GM03348 (cell line): ENCODE measurements around the gene CAMK1D.

Experiments used
- DNase-seq: peaks from one replicate; pipeline ENCODE4 v3.0.0; 2012; ENCODE audit warnings: low spot score

Gene CAMK1D

GRCh38 chr10:12499076-12499986, 150.0 kb downstream of the CAMK1D start:
- no peak for DNase-seq

DNA sequence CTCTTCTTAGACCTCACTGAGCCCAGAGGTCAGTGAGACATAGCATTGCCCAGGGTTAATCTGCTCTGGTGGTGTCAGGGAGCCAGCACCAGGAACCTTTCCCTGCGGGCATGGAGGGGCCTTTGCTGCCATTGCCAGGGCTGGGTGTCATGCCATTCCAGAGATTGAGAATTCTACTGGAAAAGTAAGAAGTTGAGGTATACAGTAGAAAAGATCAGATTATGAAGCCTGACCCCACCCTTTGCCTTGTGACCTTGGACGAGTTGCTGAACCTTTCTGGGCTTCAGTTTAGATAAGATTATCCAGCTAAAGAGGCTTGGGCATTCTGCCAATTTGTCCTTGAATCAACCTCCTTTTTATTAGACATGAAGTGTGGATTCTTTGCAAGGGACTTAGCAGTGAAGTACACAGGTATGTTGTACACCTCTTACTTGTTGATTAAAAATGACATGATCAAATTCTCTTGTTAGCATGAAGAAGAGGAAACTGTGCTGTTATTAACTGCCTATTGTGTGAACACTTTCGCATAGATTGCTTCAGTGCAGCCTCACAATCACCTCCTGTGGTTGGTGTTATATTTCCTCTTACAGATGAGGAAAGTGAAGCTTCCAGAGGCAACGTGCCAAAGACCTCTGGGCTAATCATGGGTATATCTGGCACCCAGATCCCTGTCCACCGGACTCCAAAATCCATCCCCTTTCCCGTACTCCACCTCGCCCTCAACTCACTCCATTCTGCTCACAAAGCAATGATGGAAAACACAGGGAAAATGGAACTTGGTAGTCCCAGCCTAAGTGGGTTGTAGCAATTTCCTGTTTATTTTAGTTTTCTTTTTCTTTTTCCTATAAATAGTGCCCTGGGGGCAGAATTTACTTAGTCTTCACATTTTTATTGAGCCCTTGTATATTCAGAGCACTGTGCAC, 151.3 kb downstream of the CAMK1D start:
- no peak for DNase-seq

- DNase-seq: no peak
Measured at GRCh38 chr10:12501324-12501723, 152.0 kb downstream of the CAMK1D start.

DNA sequence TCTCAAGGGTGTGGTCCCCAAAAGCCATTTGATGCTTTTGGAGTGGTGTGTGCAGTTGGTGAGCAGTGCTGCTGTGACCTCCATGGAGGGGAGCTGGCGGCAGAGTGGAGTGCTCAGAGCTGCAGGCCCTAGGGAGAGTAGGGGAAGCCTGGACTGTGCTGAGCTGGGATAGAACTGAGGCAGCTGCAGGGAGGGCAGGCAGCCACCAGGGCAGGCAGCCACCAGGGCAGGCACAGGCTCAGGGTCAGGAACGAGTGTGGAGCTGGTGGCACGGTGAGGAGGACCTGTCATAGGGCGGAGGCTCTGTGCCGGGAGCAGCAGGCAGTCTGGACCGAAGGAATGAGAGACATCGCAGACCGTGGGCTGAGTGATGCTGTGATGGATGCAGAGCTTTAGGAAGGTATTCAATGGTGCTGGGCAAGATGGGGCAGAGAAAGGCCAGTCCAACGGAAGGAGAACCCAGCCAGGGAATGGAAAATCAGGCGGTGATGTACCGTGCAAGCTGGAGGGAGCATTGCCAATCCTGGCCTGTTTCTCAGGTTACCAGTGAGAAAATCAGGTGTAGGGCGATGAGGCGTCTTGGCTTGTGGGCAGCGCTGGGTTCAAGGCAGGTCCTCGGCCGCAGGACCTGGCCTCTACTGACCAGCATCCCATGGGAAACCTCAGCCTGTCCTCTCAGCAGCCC, 152.6 kb downstream of the CAMK1D start:
- DNase-seq: no peak

GRCh38 chr10:12502526-12503274, 153.4 kb downstream of the CAMK1D start:
- no peak for DNase-seq

DNA sequence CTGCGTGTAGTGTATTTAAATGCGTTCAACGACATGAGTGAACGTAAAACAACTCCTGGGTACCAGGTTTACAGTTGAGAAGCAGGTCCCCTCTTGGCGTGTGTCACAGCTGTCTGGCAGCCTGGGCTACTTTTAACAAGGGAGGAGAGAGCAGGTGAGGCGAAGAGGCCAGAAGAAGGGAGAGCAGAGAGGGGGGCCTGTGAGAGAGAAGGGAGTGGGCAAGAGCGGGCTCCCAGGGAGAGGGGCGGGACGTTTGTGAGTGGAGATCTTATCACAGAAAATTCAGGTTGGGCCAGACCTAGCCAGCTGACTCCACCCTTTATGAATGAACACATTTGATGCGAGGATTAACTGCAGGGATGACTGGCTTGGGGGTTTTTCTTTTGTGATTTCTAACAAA, 154.0 kb downstream of the CAMK1D start:
- no peak for DNase-seq

- DNase-seq: no peak
Measured at GRCh38 chr10:12504176-12504575, 154.8 kb downstream of the CAMK1D start.

DNA sequence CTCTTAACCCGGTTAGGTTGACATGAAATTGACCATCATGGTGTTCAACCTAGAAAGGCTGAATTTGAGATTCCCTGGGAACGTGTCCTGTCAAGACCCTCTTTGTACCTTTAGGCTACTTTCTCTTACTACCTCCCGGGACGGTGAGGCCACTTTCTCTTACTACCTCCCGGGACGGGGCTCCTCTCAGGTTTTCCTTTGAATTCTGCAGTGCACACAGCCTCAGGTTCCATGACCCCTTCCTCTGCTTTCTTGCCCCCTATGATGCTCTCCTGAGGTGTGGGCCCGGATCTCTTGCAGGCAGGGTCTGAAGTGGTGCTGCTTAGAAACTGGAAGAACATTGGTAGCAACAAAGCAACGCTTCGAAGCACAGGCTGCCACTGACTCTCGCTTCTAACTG, 155.3 kb downstream of the CAMK1D start:
- no peak for DNase-seq

DNA sequence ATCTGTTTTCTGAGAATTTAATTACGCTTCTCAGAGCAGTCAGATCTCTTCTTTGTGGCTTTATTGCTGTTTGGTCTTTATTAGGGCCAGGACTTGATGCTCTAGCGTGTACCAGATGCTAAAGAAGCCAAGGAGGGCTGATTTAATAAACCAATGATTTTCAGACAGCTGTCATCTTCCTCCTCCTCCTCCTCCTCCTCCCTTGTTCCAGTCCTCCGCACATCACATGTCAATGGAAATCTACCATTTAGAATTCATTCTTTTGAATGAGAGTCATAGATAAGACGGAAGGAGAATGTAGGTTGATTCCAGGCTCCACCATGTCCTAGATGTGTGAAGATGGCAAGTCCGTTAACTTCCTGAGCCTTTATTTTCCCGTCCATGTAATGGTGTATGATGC, 156.3 kb downstream of the CAMK1D start:
- DNase-seq: no peak

DNA sequence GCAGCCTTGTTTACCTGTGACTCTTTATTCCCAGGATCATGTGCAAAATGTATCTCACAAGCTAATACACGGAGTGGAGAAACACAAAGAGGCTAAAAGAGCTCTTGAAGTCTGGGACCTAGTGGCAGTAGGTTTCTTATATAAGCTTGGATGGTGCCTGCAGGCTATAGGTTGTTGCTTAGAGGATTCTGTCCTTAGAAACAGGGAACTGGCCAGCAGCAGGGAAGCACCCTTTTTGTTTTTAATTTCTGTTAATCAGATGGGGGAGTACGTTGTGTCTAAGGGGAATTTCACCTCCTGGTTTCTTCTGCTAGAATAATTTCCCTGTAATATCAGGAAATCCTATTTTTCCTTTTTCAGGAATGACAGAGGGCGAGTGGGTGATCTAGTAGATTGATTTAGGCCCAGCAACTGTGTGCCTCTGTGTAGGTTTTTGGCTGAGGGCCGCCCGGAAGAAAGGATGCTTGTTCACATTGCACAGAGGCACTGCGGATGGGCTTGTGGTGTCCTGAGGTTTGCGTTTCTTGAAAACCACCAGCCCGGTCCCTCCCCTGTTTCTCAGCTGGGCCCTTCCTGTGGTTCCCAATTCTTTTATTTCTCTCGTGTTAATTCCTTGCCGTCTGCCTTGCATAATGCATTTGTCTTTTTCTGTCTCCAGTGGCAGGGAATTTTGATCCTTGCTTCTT, 158.0 kb downstream of the CAMK1D start:
- no peak for DNase-seq

DNA sequence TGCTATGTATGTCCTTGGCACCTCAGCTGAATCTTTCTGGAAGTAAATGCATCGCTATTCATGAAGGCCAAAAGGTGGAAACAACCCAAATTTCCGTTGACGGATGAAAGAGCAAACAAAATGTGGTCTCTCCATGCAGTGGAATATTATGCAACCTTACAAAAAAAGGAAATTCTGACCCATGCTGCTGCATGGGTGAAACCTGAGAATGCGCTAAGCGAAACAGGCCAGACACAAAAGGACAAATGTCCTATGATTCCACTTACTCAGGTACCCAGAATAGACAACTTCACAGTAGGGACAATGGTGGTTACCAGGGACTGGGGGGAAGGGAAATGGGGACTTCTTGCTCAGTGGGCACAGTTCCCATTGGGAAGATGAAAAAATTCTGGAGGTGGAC, 158.8 kb downstream of the CAMK1D start:
- DNase-seq: no peak

DNA sequence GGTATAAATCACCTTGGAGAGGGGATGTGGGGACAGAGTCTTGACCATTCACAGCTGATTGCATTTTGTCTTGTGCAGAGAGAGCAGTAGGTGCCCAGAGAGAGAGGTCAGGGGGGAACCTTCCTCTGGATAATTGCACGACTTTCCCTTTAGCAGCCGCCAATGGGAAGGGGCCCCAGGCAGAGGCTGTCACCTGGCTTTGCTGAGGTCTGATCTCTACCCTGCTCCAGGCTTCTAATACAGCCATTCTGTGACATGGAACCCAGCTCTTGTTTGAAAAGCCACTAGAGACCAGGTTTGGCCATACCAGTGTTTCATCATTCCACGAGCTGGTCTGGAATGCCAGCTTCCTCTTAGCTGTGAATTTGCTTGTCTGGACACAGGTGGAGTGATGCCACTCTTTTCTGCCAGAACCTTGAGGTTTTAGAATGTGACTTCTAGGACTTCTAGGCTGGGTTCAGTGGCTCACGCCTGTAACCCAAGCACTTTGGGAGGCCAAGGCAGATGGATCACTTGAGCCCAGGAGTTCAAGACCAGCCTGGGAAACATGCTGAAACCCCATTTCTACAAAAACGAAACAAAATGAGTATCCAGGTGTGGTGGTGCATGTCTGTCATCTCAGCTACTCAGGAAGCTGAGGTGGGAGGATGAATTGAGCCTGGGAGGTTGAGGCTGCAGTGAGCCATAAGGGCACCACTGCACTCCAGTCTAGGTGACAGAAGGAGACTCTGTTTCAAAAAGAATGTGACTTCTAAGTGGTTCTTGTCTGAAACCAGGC, 159.9 kb downstream of the CAMK1D start:
- DNase-seq: no peak

DNA sequence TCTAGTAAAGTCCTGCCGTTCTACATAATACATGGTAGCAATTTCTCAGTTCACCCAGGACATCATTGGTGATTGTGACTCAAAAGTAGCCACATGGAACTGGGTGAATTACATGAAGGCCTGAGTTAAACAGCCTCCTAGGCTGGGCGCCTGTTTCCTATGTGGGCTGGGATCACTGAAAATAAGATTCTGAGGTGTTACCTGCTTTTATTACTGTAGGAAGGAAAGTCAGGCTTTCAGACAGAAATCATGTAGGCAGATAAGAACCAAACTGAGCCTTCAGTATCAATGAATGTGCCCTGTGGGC, 160.4 kb downstream of the CAMK1D start:
- no peak for DNase-seq

DNA sequence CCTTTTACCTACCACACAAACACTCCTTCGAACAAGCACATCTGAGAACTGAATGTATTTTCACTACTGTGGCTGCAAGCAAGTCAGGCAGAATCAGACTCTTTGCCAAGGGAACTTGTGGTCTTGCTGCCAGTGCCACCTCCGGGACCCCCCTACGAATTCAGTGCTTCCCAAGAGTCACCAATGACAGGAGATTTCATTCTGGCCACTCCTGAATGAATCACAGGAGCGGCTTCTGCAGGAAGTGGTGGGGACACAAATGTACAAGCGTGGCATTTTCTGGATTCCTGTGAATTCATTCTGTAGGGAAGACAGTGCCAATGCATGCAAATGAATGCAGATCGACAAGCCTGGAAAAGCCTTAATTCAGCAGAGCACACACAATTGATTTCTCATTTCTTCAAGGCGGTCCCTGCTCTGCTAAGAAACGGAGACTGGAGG, 161.2 kb downstream of the CAMK1D start:
- DNase-seq: no peak

GRCh38 chr10:12510984-12511383, 161.6 kb downstream of the CAMK1D start:
- no peak for DNase-seq

DNA sequence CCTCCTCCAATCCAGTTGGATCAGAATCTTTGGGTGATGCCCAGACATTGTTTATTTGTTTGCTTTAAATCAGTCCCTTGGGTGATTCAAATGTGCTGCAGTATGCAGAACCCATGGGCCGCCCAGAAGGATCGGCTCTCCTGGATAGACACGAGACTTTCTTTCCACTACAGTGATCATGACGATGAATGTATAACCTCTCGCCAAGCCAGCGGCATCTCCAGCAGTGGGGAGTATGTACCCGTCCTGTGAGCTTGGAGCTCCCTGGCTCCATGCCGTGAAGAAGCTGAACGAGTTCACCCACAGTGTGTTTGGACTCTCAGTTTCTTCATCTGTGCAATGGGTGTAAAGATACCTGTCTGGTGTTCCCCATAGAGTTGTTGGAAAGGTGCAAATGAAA, 162.3 kb downstream of the CAMK1D start:
- no peak for DNase-seq

GRCh38 chr10:12512332-12513002, 163.1 kb downstream of the CAMK1D start:
- no peak for DNase-seq

GRCh38 chr10:12513003-12513365, 163.6 kb downstream of the CAMK1D start:
- DNase-seq: no peak

- no peak for DNase-seq
Measured at GRCh38 chr10:12513775-12514673, 164.7 kb downstream of the CAMK1D start.
